PFSK-1 (cell line): ENCODE results near the gene PCSK6.

Experiments used
- FOXP2 ChIP-seq: optimal IDR thresholded peaks from 2 replicates; pipeline ENCODE3; 2011; ENCODE audit warnings: borderline replicate concordance, control low read depth, inconsistent platforms; ENCODE audit not compliant: insufficient read depth; ENCODE audit errors: extremely low read length, extremely low read depth
- POLR2AphosphoS5 ChIP-seq: IDR thresholded peaks from 2 replicates; pipeline ENCODE4 v1.6.1; 2012; ENCODE audit warnings: low read depth, mild to moderate bottlenecking, control low read depth, low read length, moderate library complexity
- REST ChIP-seq, 2 experiments: IDR thresholded peaks; 2 replicates each; pipeline versions ENCODE4 v1.6.1 to v1.8.0; 2011 to 2012; ENCODE audit warnings: low read depth in 2 of 2, low read length in 2 of 2, control low read depth in 1 of 2, inconsistent platforms in 1 of 2, mild to moderate bottlenecking in 1 of 2, moderate library complexity in 1 of 2; ENCODE audit not compliant: insufficient read depth in 1 of 2
- SIN3A ChIP-seq: IDR thresholded peaks from 2 replicates; pipeline ENCODE4 v1.6.1; 2012; ENCODE audit warnings: mild to moderate bottlenecking, low read length, moderate library complexity, borderline replicate concordance; ENCODE audit not compliant: insufficient read depth
- TAF1 ChIP-seq: IDR thresholded peaks from 2 replicates; pipeline ENCODE4 v1.6.1; 2012; ENCODE audit warnings: low read length, control low read depth, borderline replicate concordance; ENCODE audit not compliant: insufficient read depth

Gene PCSK6

DNA sequence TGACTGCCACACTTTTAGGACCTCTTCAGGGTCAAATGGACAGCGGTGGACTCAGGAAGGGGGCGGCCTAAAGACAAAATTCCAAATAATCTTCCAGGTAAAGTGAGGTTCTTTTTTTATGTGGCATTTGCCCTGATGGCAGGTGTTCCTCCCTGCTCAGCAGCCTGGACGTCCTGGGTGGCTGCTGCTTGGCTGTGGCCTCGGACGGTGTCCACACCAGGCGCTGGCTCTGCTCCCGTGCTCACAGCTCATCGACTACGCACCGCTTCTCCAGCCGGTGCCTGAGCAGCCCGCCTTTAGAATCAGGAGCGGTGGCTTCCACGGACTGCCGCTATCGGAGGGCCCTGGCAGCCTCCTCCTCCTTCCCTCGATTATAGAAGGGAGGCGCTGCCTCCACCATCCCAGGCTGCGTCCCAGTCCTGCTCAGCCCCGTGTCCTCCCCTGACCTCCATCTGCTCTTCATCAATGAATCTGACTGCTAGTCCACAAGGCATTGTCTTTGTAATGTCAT is 41.9 kb downstream of the PCSK6 start:
- TF ChIP-seq REST (IDR thresholded peaks at IDR 0.05; ENCODE audit: insufficient read depth in 1 of 2, low read depth in 2 of 2, low read length in 2 of 2) (no peak), POLR2AphosphoS5 (no peak), FOXP2 (no peak), TAF1 (no peak), SIN3A (no peak)

- TF ChIP-seq SIN3A (no peak), TAF1 (no peak)
These were observed 42.4 kb downstream of the PCSK6 start for GRCh38 chr15:101447168-101447533.

DNA sequence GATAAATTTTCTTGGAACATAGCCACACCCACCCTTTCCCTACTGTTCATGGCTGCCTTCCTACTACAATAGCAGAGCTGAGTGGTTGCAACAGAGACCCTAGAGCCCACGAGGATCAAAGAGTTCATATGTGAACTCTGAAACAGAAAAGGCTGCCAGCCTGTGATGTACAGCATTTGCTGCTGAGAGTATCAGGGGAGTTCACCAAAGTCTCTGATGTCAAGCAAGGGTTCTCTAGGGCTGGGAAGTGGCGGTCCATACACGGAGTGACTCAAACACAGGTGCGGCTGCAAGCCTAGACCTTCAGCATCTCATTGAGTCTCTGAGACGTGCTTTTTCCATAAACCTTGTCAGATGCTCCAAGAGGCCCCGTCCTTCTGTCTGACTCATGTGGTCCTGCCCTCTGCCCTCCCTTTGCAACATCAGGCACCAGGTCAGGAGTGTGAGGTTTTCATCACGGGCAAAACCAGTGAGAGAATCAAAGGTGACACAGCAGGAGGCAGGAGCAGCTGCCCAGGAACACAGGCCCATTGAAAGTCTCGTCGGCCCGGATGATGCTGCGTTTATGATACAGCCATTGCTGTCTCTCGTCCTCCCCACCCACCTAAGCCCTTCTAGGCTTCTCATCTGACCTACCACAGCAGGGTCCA is 42.9 kb downstream of the PCSK6 start:
- TF ChIP-seq SIN3A (no peak), POLR2AphosphoS5 (no peak), FOXP2 (no peak), REST (IDR thresholded peaks at IDR 0.05; ENCODE audit: insufficient read depth in 1 of 2, low read depth in 2 of 2, low read length in 2 of 2) (no peak), TAF1 (no peak)

- TF ChIP-seq REST (IDR thresholded peaks at IDR 0.05; ENCODE audit: insufficient read depth in 1 of 2, low read depth in 2 of 2, low read length in 2 of 2), result no peak
- TF ChIP-seq FOXP2, result no peak
- TF ChIP-seq POLR2AphosphoS5, result 0 out of 2 replicates have a peak, but pooled peaks have one; percentile 18
- TF ChIP-seq SIN3A, result peak; percentile 88; the same call in 1 of the 2 replicates
These were observed 43.7 kb downstream of the PCSK6 start for GRCh38 chr15:101445562-101446517.

GRCh38 chr15:101444807-101445508 is 44.5 kb downstream of the PCSK6 start:
- TF ChIP-seq FOXP2 (no peak), REST (IDR thresholded peaks at IDR 0.05; ENCODE audit: insufficient read depth in 1 of 2, low read depth in 2 of 2, low read length in 2 of 2) (no peak), SIN3A (no peak), TAF1 (no peak), POLR2AphosphoS5 (no peak)
